Activated CD4-positive, CD25-positive, alpha-beta regulatory T cell treated with anti-CD3 and anti-CD28 coated beads, Interleukin-2, amount 50 U/mL, for 72 hours (primary cell): Measurements from ENCODE around the gene PPDPF.
"Not testable (repeated sequence)": the region's sequence is repeated elsewhere in the genome, so short reads cannot be mapped to it uniquely, and the experiment has no call there.

ENCODE experiments used
- DNase-seq: peaks from one replicate; pipeline ENCODE4 v3.0.0; 2021

PPDPF gene

DNA sequence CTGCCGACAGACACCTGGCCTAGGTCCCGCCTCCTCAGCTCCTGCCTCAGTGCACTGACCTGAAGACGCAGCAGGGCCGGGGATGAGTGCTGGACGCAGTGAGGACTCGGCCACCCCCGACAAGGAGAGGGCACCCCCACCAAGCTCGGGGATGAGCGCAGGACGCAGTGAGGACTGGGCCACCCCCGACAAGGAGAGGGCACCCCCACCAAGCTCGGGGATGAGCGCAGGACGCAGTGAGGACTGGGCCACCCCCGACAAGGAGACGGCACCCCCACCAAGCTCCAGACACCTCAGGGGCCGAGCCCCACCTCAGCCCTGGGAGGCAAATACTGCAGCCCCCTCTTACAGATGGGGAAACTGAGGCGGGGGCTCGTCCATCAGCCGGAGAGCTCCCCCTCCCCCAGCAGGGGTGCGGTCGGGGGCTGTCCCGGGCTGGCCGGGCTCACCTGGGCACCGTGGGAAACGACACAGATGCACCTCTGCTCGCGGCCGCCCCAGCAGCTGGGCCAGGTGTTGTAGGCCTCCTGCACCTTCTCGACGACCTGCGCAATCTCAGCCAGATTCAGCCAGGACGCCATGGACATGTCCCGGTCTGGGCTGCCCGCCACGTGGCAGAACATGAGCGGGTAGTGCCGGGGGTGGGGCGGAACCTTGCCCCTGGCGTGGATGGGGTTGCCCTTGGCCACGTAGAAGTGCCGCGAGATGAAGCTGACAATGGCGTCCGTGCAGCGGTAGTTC is 46.0 kb downstream of the PPDPF start:
- DNase-seq = no peak

DNA sequence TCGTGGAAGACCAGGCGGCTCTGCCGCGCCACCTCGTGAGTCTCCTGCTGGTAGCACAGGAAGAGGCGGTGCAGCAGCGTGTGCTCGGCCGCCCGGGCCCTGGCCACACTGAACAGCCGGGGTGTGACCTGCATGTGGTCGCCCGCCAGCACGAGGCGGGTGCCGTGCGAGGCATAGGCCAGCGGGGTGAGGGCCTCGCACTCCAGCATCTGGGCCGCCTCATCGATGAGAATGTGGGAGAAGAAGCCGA is 46.5 kb downstream of the PPDPF start:
- no peak for DNase-seq

DNA sequence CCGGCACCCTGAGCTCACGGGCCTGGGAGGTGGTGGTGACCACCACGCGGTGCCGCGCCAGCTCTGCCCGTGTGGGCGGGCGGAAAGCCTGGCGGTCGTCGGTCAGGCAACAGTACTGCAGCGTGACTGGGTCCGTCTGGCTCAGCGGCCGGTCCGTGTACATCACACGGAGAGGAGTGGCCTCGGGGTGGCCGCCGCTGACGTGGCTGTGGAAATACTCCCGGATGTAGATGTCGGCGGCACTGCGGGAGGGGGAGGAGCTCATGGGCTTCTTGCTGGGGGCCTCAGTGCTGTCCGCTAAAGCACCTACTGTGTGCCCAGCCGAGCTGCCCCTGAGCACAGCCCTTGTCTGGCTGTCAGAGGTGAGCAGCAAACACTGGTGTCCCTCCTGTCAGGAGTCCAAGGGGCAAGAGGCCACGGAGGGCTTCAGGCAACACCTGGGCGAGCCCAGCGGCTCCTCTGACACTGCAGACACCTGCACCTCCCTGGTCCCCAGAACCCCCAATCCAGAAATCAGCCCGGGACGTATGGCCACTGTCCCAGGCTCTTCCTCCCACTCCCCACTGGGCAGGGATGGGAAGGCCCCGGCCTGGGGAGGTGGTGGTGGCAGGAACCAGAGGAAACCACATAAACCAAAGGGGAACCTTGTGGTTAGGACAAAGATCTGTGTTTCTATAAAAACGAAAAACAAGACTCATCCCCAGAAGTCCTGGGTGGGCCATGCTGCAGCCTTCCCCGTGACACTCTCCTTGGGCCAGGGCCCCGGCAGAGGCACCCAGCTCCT is 47.0 kb downstream of the PPDPF start:
- peak; percentile 66 for DNase-seq

DNA sequence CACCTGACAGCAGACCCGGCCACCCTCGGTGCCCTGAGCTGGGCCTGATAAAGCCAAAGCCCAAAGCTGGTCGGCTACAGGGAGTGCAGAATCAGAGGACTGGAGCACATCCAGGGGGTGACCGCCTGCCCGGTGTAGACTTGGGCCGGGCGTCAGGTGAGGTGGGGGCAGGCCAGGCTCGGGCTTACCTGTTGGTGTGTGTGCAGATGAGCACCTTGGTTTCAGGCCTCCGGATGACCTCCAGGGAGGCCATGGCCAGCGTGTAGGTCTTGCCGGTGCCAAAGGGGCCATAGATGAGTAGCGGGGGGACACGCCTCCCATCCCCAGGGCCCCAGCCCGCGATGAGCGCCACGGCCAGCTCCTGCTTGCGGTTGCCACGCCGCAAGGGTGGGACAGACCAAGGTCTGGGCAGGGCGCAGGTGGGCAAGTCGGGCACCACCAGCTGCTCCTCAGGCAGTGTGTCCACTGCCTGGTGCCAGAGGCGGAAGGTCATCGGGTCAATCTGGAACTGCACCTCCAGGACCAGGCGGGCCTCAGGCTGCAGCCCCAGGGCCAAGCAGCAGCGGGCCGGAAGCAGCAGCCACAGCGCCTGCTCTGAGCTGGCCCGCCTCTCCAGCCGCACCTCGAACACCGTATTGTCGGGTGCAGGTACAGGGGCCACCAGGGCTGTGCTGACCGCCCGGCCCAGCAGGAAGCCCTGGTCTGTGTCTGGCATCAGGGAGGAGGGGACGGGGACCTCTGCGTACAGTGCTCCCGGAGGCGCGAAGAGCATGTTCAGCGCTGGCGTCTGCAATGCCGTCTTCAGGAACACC is 47.8 kb downstream of the PPDPF start:
- no peak for DNase-seq

DNA sequence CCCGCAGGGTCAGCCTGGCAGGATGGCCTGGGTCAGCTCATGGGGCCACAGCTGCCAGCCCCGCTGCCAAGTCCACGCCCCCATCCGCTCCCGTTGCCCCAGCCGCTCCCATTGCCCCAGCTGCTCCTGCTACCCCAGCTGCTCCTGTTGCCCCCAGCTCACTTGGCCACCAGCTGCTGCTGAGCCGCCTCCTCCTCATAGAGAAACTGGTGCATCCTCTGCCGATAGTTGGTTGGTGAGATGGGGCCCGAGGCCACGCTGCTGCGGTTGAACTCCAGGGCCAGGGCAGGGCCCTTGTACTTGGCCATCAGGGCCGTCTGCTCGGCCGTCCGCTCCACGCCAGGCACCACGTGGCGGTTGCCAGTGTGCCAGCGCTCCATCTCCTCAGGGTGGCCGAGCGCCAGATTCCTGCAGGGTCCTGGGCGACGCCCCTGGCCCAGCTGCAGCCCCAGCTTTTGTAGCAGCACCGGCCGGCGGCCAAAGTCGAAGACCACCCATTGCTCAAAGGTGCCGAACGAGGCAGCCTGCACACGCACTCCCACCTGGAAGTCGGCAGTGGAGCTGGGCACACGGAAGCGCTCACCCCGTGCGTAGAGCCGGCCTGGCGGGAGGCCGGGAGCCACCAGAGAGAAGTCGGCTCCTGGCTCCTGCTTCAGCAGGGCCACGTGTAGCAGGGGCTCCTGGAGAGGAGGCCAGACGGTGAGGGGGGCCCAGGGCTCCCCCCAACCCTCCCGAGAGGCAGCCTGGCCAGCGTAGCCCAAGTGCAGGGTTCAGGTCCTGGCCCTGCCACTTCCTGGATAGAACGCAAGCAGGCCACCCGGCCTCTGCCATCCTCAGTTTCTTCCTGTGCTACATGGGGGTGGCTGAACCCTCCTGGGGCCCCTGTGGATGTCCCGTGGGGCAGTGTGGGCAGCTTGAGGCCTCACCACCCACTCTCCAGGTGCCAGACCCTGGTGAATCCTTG is 48.7 kb downstream of the PPDPF start:
- DNase-seq = no peak

DNA sequence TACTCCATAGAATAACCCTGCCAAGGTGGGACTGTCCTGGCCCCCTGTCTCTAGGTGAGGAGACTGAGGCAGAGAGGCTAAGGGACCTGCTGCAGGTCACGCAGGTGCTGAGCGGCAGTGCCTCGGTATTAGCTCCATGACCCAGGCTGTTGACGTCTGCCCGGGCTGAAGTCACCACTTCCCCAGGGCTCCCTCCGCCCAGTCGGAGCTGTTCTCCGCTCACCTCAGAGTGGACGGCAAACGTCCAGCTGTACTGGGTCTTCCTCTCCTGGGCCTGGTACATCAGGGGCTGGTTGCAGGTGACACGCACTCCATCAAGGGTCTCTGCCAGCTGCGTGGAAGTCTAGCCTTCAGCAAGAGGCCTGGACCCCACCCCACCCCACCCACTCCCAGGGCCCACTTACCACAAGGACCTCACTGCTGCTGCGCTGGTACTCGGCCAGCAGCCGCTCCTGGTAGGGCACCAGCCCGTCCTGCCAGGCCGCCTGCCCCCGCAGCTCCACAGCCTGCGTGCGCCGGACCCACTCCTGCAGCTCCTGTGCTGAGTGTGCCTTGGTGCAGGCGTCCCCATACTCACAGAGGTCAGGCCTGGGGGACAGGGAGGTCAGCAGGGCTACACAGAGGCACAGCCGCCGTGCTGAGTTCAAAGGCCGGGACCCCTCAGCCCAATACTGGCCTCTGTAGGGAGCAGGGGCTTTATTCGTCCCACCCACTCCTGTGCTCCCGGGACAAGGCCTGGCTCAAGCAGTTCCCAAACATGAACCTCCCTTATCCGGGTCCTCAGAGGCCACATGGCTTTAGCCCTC is 49.9 kb downstream of the PPDPF start:
- DNase-seq = no peak

DNA sequence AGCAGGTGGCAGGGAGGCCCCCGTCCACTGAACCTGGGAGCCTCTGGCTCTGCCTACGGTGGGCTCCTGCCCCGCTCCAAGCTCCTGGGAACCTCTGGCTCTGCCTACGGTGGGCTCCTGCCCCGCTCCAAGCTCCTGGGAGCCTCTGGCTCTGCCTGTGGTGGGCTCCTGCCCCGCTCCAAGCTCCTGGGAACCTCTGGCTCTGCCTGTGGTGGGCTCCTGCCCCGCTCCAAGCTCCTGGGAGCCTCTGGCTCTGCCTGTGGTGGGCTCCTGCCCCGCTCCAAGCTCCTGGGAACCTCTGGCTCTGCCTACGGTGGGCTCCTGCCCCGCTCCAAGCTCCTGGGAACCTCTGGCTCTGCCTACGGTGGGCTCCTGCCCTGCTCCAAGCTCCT is 50.5 kb downstream of the PPDPF start:
- DNase-seq = not testable (repeated sequence)
